Iris pigment epithelial cell (primary cell): ENCODE data around the gene CDCA5.
A peak's percentile ranks its signal among the peaks of the same experiment; 100 is the strongest.

Source experiments
- DNase-seq: peaks from one replicate; pipeline ENCODE4 v3.0.0-alpha.2; 2011; ENCODE audit warnings: low read depth

The CDCA5 gene

GRCh38 chr11:65107078-65107477 lies 23.2 kb upstream of the CDCA5 start:
- no peak for DNase-seq

GRCh38 chr11:65104628-65105027 lies 20.8 kb upstream of the CDCA5 start:
- peak; percentile 56 for DNase-seq

DNA sequence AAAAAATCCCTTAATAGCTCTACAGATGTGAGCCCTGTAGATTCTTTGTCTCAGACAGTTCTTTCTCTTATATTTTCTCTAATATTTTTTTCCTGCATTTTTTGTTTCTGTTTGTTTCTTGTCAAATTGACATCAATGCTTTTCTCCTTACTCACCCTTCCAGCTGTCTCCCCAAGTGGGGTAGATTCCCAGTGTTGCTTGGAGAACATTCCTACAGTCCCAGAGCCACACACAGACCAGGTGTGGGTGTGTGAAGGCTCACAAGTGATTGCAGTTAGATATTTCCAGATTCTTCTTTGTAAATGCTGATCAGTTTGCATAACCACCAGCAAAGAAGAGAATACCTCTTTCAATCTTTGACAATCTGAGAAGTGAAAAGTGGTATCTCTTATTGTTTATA lies 19.6 kb upstream of the CDCA5 start:
- DNase-seq = peak; percentile 29

DNA sequence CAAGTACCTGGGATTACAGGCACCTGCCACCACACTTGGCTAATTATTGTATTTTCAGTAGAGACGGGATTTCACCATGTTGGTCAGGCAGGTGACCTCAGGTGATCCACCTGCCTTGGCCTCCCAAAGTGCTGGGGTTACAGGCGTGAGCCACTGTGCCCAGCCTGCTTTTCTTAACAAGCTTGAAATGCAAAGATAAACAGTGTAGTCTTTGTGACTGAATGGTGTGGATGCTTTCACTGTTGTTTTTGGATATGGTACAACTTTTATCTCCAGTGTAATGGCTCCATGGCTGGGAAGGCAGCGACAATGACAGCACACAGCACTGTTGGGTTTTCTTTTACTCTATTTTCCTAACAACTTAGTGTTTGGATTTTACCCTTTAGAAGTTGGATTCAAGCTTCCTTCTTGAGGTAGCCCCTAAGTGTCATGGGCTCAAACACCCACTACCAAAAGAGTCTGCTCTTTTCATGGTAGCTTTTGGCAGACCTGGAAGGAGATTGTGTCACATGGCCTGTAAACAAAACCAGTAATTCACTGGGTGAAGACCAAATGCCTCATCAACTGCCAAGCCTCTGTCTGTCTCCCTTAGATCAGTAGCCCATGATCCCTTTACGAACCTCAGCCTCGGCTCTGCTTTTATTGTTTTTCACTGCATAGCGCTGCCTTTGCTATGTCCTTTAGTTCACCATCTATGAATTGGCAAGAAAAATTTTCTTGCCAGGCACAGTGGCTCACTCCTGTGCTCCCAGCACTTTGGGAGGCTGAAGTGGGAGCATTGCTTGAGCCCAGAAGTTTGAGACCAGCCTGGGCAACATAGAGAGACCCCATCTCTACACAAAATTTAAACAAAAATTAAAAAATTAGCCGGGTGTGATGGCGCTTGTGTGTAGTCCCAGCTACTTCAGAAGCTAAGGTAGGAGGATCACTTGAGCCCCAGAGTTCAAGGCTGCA lies 18.6 kb upstream of the CDCA5 start:
- peak; percentile 38 for DNase-seq

- DNase-seq = no peak
Measured at GRCh38 chr11:65100674-65101350, 17.0 kb upstream of the CDCA5 start.

DNA sequence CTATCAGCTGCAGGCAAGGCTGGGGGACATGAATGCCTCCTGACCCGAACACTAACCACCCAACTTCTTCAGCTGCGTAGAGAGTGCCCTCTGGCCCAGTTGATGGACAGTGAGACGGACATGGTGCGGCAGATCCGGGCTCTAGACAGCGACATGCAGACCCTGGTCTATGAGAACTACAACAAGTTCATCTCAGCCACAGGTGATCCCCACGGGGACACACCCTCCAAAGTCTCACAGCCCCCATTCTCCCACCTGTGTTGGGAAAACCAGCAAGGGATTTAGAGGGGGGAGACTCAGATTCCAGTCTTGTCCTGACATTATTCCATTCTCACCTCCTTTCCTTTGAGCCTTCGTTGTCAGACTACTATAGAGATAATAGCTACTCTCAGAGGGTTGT lies 13.1 kb upstream of the CDCA5 start:
- DNase-seq = no peak

DNA sequence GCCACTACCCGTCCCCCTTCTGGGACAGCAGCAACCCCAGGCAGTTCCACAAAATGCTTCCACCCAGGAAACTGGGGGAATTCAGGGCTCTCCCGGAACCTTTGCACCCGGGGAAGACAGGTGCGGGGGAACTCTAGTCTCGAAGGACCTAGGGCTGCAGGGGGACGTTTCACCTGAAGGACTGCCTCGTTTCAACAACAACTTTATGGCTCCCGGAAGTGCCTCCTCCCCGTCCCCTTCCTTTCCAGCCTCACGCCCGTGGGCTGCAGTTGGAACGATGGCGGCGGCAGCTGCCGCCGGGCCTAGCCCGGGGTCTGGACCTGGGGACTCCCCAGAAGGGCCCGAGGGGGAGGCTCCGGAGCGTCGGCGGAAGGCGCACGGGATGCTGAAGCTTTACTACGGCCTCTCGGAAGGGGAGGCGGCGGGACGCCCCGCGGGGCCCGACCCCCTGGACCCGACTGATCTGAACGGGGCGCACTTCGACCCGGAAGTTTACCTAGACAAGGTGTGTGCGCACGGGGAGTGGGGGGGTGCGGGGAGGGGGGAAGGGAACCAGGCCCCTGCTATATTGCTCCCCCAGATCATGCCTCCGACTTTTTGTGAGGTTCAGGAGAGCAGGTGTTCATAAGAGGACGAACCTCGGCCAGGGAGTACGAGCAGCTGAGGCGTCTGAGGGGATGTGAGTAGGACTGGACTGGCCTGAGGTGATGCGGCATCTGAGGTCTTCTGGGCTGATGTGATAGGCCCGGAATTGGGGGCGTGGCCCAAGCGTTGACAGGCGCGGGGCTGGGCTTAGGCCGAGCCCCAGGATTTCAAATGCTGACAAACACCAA lies 12.3 kb upstream of the CDCA5 start, which contains the start of gene VPS51:
TSS of gene VPS51 (plus strand) at position 241 of the 833 bp plus-strand sequence. CDS start at position 278, 37 bp downstream.
- peak; percentile 93 for DNase-seq

DNA sequence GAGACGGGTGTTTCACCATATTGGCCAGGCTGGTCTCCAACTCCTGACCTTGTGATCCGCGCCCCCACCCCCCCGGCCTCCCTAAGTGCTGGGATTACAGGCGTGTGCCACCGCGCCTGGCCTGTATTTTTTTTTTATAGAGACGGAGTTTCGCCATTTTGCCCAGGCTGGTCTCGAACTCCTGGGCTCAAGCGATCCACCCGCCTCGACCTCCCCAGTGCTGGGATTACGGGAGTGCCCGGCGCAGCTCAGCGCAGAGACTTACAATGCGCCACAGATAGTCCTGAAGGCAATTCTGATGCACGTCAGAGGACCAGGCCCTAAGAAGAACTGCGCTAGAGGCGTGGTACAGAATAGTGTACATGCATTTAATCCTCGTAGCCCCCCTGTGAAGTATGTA lies 11.6 kb upstream of the CDCA5 start:
- DNase-seq = no peak

DNA sequence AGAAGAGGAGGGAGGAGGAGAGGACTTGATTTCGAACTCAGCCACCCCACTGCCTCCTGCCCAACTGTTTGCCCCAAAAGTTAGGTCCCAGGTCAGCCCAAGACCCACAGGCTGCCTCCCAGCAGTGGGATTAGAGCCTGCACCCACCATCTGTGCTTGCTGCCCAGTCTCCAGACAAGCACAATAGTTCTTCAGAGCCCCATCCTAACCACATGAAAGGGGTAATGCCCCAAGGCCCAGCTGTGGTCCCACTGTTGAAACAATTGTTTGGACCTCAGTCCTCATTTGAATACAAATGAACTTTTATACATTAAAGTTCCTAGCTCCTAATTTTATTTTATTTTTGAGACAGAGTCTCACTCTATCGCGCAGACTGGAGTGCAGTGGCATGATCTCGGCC lies 6.8 kb upstream of the CDCA5 start:
- no peak for DNase-seq

DNA sequence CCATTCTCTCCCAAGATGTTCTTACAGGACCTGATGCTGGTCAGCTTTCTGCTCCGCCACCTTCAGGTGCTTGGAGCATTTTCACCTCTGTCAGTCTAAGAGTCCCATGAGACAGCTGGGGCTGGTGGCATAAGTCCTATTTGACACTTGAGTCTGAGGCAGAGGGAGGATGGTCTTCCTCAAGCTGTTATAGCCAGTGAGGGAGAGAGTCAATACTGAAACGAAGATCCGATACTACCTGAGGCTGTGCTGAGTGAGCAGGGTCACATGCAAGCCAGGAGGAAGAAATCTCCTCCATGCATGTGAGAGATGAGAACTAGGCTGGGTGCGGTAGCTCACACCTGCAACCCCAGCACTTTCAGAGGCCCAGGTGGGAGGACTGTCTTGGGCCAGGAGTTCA lies 5.8 kb upstream of the CDCA5 start:
- no peak for DNase-seq

- DNase-seq = no peak
Measured at GRCh38 chr11:65087827-65088226, 4.0 kb upstream of the CDCA5 start.

DNA sequence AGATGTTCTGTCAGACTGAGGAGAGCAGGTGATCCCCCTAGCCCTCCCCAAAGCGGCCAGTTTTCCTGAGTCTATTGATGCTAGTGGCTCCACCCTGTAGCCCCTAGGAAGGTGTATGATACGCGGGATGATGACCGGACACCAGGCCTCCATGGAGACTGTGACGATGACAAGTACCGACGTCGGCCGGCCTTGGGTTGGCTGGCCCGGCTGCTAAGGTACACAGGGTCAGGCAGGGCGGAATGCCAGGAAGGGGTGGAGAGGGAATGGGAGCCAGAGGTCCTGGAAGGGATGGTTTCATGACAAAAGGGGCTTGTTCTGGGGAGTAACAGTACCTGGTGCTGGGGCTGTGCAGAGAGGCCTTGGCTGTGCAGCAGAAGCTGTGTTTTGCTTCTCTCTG lies 3.4 kb upstream of the CDCA5 start:
- no peak for DNase-seq

DNA sequence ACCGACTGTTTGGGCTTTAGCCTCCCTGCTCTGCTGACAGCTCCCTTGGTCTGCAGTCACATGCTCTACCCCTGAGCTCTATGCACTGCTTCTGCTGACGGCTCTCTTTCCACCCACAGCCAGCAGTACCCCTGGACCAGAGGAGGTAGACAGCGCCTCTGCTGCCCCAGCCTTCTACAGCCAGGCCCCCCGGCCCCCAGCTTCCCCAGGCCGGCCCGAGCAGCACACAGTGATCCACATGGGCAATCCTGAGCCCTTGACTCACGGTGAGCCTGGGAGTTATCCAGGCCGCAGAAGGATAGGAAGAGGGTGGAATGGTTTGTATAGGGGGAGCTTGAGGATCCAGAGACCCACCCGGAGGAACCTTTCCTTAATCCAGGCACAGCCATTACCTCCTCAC lies 3.0 kb upstream of the CDCA5 start:
- DNase-seq = no peak

GRCh38 chr11:65085446-65085845 lies 1.6 kb upstream of the CDCA5 start:
- no peak for DNase-seq

GRCh38 chr11:65084598-65085375 lies 947 bp upstream of the CDCA5 start:
- no peak for DNase-seq

DNA sequence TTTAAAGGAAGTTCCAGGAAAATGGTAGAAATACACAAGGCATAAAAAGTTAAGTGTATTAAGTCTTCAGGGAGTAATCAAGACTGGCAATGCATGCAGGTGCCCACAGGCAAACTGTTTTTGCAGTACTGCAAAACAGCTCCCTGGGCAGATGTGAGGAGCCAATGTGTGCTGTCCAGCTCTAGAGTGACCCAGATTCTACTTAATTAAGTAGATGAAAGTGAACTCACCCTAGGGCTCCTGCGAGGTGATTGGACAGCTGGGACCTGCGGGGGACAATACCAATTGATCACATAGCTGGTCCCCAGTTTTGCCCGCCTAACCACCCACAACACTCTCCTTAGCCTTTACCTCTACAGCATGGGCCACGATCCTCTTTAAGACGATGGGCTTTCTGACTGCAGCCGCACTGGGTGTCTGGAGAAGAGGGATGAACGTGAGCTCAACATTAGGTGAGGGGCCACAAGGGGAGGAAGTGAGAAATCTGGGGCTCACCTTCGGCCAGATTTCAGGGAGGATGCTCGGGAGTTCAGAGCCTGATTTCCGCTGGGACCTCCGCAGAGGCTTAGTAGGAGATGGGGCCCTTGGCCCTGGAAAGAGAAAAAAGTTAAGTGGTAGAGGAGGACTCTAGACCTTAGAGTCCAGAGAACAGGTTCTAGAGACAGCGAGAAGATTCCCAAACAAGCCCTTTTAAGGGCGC lies 556 bp downstream of the CDCA5 start:
- no peak for DNase-seq

DNA sequence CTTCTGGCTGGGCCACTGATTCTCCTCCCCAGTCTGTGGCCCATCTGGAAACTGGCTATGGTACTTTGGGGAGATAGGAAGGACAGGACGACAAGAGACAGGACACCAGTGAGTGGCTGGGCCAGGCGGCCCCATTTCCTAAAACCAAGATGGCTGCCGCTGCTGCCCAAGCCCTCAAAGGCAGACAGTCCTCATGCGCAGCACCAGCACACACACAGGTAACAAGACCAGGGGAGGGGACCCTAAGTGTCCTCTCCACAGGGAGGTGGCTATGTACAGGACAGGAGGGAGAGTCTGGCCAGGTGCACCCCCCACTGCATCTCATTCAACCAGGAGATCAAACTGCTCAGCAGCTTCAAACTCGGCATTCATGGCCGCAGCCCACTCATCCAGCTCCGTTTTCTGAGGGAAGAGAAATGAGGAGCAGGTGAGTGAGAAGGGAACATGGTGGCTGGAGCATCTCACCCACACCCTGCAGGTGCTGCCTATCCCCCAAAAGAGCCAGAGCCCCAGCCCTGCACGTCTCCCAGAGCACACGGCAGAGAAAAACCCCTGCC lies 5.0 kb downstream of the CDCA5 start:
- DNase-seq = no peak

DNA sequence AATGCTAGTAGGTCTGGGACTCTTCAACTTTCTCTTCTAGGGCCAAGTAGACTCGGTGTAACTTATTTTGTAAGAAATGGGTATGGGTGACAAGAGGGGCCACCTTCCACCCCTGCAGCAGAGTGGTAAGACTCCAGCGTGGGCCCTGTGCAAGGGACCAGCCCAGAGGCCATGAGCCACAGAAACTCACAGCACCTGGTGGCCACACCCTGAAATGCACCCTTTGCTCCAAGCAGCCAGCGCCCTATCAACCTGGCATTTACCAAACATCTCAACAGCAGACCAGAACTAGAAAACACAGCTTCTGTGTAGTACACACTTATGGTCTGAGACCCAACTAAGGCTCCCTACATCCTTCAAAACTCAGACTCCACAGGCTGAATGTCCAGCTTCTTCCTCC lies 5.7 kb downstream of the CDCA5 start:
- DNase-seq = peak; percentile 43

DNA sequence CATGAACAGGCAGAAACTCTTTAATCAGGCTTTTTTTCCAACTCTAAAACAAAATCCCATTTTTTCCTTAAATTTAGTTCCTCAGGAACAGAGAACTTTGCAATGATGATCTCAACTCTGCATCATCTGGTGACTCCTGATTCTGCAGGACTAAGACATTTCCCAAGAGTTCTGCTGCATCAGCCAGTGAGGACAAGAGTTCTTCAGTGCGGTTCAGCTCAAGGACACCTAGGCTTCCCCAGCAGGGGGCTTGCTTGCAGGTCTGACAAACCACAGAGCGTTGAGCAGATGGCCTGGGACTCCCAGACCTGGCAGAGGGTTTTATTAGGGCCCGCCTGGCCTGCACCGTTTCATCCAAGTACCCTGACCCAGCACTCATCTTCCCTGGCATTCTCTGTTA lies 6.4 kb downstream of the CDCA5 start:
- DNase-seq = no peak

DNA sequence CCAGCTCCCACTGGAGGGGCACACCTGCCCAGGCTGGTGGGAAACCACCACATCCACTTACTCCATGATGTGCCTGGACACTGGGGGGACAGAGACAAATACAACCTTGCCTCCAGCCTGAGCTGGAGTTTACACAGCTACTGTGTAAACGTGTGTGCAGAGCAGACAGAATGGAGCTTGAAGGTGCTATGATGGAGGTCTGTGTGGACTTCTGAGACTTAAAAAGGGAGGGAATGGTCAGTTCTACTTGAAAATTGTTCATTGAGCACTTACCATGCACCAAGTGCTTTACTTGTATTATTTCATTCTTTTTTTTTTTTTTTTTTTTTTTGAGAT lies 11.2 kb downstream of the CDCA5 start:
- DNase-seq = no peak
